ENCODE data around the gene BRD4.

DNA sequence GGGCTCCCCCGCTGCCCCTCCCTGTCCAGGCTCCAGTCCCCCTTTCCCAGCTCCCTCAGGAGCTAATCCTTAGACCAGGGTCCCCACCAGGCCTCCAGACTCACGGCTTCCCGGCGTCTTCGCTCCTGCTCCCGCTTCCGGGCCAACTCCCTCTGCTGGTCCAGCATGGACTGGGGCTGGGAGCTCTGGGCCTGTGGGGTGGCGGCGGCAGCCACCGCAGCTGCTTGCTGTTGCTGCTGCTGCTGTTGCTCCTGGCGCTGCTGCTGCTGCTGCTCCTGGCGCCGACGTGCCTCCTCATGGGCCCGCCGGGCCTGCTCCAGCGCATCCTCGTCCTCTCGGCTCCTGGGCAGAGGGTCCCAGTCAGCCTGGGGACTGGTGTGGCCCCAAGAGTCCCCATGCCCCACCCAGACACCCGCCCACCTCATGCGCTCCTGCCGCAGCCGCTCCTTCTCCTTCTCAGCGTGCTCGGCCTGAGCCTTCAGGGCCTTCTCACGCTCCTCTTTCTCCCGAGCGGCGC lies 93.6 kb downstream of the BRD4 start:
- TF ChIP-seq, protein P1, sequence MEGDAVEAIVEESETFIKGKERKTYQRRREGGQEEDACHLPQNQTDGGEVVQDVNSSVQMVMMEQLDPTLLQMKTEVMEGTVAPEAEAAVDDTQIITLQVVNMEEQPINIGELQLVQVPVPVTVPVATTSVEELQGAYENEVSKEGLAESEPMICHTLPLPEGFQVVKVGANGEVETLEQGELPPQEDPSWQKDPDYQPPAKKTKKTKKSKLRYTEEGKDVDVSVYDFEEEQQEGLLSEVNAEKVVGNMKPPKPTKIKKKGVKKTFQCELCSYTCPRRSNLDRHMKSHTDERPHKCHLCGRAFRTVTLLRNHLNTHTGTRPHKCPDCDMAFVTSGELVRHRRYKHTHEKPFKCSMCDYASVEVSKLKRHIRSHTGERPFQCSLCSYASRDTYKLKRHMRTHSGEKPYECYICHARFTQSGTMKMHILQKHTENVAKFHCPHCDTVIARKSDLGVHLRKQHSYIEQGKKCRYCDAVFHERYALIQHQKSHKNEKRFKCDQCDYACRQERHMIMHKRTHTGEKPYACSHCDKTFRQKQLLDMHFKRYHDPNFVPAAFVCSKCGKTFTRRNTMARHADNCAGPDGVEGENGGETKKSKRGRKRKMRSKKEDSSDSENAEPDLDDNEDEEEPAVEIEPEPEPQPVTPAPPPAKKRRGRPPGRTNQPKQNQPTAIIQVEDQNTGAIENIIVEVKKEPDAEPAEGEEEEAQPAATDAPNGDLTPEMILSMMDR (optimal IDR thresholded peaks at IDR 0.05 in 1 of 3, IDR thresholded peaks at IDR 0.05 in 1 of 3, conservative IDR thresholded peaks at IDR 0.05 in 1 of 3; ENCODE audit: extremely low read depth in 1 of 3, insufficient read depth in 2 of 3, low read length in 3 of 3): no peak
- no peak for TF ChIP-seq EZH2 (IDR thresholded peaks at IDR 0.05; ENCODE audit: low read length)
